Left ventricle myocardium inferior (tissue), 1 donor: ENCODE data around the gene TCF12. TPM values are rescaled to one million over a fixed set of nuclear protein-coding genes. Genes with fewer than 3 reads are reported as not detected.

ENCODE experiments used
- DNase-seq: peaks from one replicate; pipeline ENCODE4 v3.0.0-alpha.2; 2020
- H3K27ac ChIP-seq: fragments of 200-600 bp; replicated peaks from 2 replicates; pipeline ENCODE4 v1.8.0; 2021
- H3K27me3 ChIP-seq: fragments of 200-600 bp; 2 replicates; pipeline ENCODE4 v1.8.0; 2021; ENCODE audit warnings: low read depth
- H3K36me3 ChIP-seq: fragments of 200-600 bp; 2 replicates; pipeline ENCODE4 v1.8.0; 2021
- H3K4me1 ChIP-seq: fragments of 200-600 bp; 2 replicates; pipeline ENCODE4 v1.8.0; 2021
- H3K4me3 ChIP-seq: fragments of 200-600 bp; 2 replicates; pipeline ENCODE4 v1.8.0; 2021; ENCODE audit warnings: mild to moderate bottlenecking, moderate library complexity
- H3K9me3 ChIP-seq: fragments of 200-600 bp; replicated peaks from 2 replicates; pipeline ENCODE4 v1.8.0; 2021
- intact Hi-C: fragments of 100-400 bp; cut with micrococcal nuclease; formaldehyde crosslinking; loops from one replicate; pipeline ENCODE4 v1.11.0; 2022
- total RNA-seq: library from RNA; stranded (reverse); fragmentation: NEBNext Ultra II Directional; extraction: Animal tissue kit (Norgen Biotek cat#: 25700); gene quantifications from one replicate; pipeline ENCODE4 v1.2.1, GENCODE V29; 2021
- TF ChIP-seq, protein P1 (sequence below): fragments of 200-600 bp; IDR thresholded peaks from 2 replicates; pipeline ENCODE4 v1.8.0; 2021; ENCODE audit warnings: antibody characterized with exemption, mild to moderate bottlenecking, borderline replicate concordance
- donor health status: DM: no; HTN: yes; CAD: no; lungs with severe emphysema.

Gene TCF12
- total RNA-seq, 1 donor from 2014 or later: 52.1 TPM

DNA sequence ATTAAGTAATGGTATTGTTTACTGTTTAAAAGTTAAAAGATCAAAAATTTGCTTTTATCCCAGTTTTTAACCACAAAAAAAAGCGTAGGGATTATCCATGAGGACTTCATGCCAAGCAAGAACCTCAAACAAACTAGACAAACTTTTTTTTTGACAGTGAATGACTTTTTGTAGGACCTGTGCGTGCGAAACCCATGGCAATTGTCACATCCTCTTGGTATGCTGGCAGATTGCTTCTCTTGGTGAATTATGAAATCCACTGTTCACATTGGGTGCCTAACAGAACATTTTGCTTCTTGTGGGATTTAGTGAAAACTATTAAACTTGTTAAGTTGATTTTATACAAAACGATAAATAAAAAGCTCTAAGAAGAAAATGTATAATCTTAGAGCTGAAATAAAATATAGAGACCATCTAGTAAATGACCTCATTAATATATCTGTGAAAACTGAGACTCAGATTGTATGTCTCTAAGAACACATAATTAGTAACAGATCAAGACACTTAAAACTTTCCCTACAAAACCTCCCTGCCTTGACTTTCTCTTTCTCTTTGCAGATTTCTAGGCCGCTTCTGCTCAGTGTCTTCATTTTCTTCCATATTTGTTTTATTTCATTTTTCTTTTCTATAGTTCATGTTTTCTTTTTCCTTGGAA is 370.6 kb downstream of the TCF12 start:
- intact Hi-C loops: no loop called here
- no peaks in the 10 kb centered on the region for H3K9me3 ChIP-seq
- H3K36me3 ChIP-seq: peaks cover 45% of the 10 kb centered on the region
- H3K4me1 ChIP-seq: peaks cover 6% of the 10 kb centered on the region
- no peak overlapping the region for H3K4me3 ChIP-seq
- H3K27ac ChIP-seq: no peak overlapping the region
- no peaks in the 10 kb centered on the region for H3K27me3 ChIP-seq
- TF ChIP-seq, protein P1, sequence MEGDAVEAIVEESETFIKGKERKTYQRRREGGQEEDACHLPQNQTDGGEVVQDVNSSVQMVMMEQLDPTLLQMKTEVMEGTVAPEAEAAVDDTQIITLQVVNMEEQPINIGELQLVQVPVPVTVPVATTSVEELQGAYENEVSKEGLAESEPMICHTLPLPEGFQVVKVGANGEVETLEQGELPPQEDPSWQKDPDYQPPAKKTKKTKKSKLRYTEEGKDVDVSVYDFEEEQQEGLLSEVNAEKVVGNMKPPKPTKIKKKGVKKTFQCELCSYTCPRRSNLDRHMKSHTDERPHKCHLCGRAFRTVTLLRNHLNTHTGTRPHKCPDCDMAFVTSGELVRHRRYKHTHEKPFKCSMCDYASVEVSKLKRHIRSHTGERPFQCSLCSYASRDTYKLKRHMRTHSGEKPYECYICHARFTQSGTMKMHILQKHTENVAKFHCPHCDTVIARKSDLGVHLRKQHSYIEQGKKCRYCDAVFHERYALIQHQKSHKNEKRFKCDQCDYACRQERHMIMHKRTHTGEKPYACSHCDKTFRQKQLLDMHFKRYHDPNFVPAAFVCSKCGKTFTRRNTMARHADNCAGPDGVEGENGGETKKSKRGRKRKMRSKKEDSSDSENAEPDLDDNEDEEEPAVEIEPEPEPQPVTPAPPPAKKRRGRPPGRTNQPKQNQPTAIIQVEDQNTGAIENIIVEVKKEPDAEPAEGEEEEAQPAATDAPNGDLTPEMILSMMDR: no peak
- no peak for DNase-seq

DNA sequence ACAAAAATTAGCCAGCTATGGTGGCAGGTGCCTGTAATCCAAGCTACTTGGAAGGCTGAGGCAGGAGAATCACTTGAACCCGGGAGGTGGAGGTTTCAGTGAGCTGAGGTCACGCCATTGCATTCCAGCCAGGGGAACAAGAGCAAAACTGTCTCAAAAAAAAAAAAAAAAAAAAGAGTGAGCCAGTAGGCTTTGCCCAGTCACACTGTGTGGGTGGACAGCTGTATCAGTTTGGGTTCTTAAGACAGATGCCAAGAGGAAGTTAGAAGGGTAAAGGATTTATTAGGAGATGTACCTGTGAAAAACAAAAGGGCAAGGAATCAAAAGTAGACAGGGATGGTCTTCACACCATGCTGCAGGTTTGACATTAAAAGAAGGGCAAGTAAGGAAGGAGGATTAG is 371.7 kb downstream of the TCF12 start:
- Histone ChIP-seq H3K9me3 (no peaks in the 10 kb centered on the region), H3K27ac (no peak overlapping the region), H3K27me3 (no peaks in the 10 kb centered on the region), H3K36me3 (peaks cover 36% of the 10 kb centered on the region), H3K4me1 (peaks cover 6% of the 10 kb centered on the region), H3K4me3 (no peak overlapping the region)
- no peak for DNase-seq
- intact Hi-C loops: no loop called here
- TF ChIP-seq, protein P1: no peak

DNA sequence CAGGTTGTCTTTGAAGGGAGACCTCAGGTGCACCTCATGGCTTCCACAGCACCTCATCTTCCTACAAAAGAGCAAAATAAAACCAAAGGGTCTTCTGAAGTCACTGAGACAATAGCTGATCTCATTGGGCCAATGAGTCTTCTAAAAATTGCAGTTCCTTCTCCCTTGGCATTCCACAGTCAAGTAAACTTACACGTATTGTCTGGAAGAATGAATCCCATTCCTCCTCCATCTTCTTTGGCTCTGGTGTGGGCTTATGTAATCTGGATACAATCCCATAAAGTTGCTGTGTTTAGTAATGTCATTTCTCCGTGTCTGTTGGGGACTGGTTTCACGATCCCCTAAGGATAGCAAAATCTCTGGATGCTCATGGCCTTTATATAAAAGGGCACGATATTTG is 372.4 kb downstream of the TCF12 start:
- peaks cover 35% of the 10 kb centered on the region for H3K36me3 ChIP-seq
- intact Hi-C loops: no loop called here
- H3K4me3 ChIP-seq: no peak overlapping the region
- no peaks in the 10 kb centered on the region for H3K27me3 ChIP-seq
- no peak overlapping the region for H3K27ac ChIP-seq
- TF ChIP-seq, protein P1: no peak
- H3K9me3 ChIP-seq: no peaks in the 10 kb centered on the region
- DNase-seq: no peak
- peaks cover 4% of the 10 kb centered on the region for H3K4me1 ChIP-seq

DNA sequence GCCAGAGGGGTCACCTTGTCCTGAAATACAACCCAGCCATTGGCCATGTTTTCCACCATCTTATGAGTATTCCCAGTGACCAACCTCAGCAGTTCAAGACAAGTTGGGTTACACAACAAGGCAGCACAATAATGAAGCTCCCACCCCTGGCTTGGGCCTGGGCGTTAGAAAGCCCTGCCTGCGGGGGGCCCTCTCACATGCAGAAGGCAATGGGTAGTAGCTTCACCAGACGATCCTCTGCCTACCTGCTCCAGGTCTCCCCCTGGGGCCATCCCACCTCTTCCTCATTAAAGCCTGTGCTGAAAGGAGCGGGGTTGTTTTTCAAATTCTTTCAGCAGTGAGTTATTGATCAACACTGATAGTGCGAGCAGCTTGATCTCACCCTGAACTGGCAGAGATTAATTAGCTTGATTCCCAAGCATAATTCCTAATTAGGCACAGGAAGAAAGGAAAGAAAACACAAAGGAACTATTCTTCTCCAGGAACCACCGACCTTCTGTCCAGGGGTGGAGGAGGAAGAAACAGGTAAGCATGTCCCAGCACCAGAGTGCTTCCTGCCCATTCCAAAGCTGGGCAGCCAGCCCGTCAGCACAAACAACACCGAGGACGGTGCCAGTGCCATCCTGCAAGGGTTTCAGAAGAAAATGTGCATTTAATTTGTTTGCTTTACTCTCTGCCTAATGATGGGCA is 378.2 kb downstream of the TCF12 start:
- DNase-seq: no peak
- intact Hi-C loops: no loop called here
- no peaks in the 10 kb centered on the region for H3K27me3 ChIP-seq
- no peaks in the 10 kb centered on the region for H3K9me3 ChIP-seq
- no peak overlapping the region for H3K4me3 ChIP-seq
- no peaks in the 10 kb centered on the region for H3K4me1 ChIP-seq
- TF ChIP-seq, protein P1: no peak
- no peaks in the 10 kb centered on the region for H3K36me3 ChIP-seq
- H3K27ac ChIP-seq: no peak overlapping the region

DNA sequence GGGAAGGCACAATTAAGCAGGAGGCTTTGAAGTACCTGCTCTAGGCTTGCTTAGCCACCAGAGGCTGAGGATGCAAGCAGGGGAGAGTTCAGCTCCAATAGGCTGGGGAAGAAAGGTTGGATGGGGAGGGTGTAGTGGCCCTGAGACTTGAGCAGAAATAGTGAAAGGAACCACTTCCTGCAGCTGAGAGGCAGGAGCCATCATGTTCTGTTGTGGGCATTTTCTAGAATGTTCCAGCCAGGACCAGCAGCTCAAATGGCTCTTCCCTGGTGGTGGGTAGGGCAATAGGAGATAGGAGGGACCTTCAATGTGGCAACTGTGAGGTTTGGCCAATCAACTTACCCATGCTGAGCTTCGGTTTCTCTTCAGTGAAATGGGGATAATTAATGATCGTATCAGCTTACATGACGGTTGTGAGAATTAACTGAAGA is 378.7 kb downstream of the TCF12 start:
- Histone ChIP-seq H3K4me3 (no peak overlapping the region), H3K27ac (no peak overlapping the region), H3K4me1 (no peaks in the 10 kb centered on the region), H3K36me3 (no peaks in the 10 kb centered on the region), H3K9me3 (no peaks in the 10 kb centered on the region), H3K27me3 (no peaks in the 10 kb centered on the region)
- no peak for DNase-seq
- TF ChIP-seq, protein P1: no peak
- intact Hi-C loops: no loop called here
